ENCODE measurements around the gene ATAT1. TPM values are rescaled to one million over a fixed set of nuclear protein-coding genes. Genes with fewer than 3 reads are reported as not detected.

ATAT1 gene
- total and polyA plus RNA-seq, 2 experiments from 2014 or later = 12.8 to 23.0 TPM

DNA sequence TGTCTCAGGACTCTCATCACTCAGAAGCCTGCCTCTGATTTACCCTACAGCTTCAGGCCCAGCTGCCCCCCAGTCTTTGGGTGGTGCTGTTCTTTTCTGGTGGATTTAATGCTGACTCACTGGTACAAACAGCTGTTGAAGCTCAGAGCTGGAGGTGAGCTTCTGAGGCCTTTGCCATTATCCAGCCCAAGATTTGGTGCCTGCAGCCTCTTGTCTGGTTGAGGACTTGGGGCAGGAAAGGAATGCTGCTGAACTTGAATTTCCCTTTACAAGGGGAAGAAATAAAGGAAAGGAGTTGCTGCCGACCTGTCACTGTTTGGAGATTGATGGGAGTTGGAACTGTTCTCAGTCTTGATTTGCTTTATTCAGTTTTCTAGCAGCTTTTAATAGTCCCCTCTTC lies 35.7 kb upstream of the ATAT1 start:
- Histone ChIP-seq H3F3A (replicated peaks; ENCODE audit: low read depth) (peaks cover 18% of the 10 kb centered on the region; the same call in 1 of the 2 replicates), H3K4me2 (no peak overlapping the region), H4K20me1 (replicated peaks; ENCODE audit: insufficient read depth) (peaks cover 33% of the 10 kb centered on the region; the same call in 1 of the 2 replicates), H2AFZ (no peak overlapping the region), H3K4me1 (ENCODE audit: insufficient read depth) (no peaks in the 10 kb centered on the region), H3K4me3 (no peak overlapping the region), H3K36me3 (ENCODE audit: insufficient read depth) (peaks cover 50% of the 10 kb centered on the region), H3K27ac (ENCODE audit: low read depth) (no peak overlapping the region), H3K9me2 (ENCODE audit: insufficient read depth) (no peaks in the 10 kb centered on the region), H3K27me3 (ENCODE audit: insufficient read depth) (no peaks in the 10 kb centered on the region), H3K79me2 (replicated peaks; ENCODE audit: insufficient read depth) (peaks cover 13% of the 10 kb centered on the region)
- Mint-ChIP-seq H3K9me3 (no peaks in the 10 kb centered on the region), H3K4me3 (no peak overlapping the region), H3K27ac (peak overlapping the region; percentile 82), H3K36me3 (ENCODE audit: low read depth) (peaks cover 87% of the 10 kb centered on the region), H3K27me3 (ENCODE audit: insufficient read depth, low read depth, poor library complexity) (peaks cover 3% of the 10 kb centered on the region), H3K4me1 (no peaks in the 10 kb centered on the region)
- DNase-seq (ENCODE audit: low spot score) (no peak), ATAC-seq (no peak)
- TF ChIP-seq ETS1 (IDR thresholded peaks at IDR 0.05) = no peak

DNA sequence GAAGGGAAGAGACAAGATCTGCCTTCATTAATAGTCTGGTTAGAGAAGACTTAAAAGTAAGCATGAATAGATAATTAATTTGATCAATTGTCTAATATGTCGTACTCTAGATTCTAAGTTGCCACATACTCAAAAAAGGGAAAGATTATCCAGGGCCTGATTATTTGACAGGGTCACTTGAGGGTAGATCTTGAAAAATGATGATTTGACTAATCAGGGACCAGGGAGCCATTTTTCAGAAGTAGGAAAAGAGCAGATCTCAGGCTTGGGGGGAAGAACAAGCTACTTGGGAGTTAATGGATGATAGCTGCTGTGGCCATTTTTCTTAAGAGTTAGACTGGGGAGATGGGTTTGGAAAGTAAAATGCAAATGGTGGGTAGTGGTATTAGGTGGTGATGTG lies 34.4 kb upstream of the ATAT1 start:
- DNase-seq (ENCODE audit: low spot score) = no peak
- peaks cover 13% of the 10 kb centered on the region for H3K79me2 ChIP-seq (replicated peaks; ENCODE audit: insufficient read depth)
- Mint-ChIP-seq H3K4me3 (no peak overlapping the region), H3K9me3 (no peaks in the 10 kb centered on the region), H3K27ac (no peak overlapping the region), H3K4me1 (no peaks in the 10 kb centered on the region), H3K36me3 (ENCODE audit: low read depth) (peaks cover 75% of the 10 kb centered on the region), H3K27me3 (ENCODE audit: insufficient read depth, low read depth, poor library complexity) (peaks cover 3% of the 10 kb centered on the region)
- no peak overlapping the region for H3K4me2 ChIP-seq
- no peak overlapping the region for H3K27ac ChIP-seq (ENCODE audit: low read depth)
- peaks cover 33% of the 10 kb centered on the region; the same call in 1 of the 2 replicates for H4K20me1 ChIP-seq (replicated peaks; ENCODE audit: insufficient read depth)
- H3F3A ChIP-seq (replicated peaks; ENCODE audit: low read depth) = peaks cover 27% of the 10 kb centered on the region
- no peaks in the 10 kb centered on the region for H3K4me1 ChIP-seq (ENCODE audit: insufficient read depth)
- no peak overlapping the region for H2AFZ ChIP-seq
- H3K4me3 ChIP-seq = no peak overlapping the region
- H3K36me3 ChIP-seq (ENCODE audit: insufficient read depth) = peaks cover 37% of the 10 kb centered on the region
- no peaks in the 10 kb centered on the region for H3K9me2 ChIP-seq (ENCODE audit: insufficient read depth)
- no peaks in the 10 kb centered on the region for H3K27me3 ChIP-seq (ENCODE audit: insufficient read depth)
- no peak for ATAC-seq
- TF ChIP-seq, protein P1, sequence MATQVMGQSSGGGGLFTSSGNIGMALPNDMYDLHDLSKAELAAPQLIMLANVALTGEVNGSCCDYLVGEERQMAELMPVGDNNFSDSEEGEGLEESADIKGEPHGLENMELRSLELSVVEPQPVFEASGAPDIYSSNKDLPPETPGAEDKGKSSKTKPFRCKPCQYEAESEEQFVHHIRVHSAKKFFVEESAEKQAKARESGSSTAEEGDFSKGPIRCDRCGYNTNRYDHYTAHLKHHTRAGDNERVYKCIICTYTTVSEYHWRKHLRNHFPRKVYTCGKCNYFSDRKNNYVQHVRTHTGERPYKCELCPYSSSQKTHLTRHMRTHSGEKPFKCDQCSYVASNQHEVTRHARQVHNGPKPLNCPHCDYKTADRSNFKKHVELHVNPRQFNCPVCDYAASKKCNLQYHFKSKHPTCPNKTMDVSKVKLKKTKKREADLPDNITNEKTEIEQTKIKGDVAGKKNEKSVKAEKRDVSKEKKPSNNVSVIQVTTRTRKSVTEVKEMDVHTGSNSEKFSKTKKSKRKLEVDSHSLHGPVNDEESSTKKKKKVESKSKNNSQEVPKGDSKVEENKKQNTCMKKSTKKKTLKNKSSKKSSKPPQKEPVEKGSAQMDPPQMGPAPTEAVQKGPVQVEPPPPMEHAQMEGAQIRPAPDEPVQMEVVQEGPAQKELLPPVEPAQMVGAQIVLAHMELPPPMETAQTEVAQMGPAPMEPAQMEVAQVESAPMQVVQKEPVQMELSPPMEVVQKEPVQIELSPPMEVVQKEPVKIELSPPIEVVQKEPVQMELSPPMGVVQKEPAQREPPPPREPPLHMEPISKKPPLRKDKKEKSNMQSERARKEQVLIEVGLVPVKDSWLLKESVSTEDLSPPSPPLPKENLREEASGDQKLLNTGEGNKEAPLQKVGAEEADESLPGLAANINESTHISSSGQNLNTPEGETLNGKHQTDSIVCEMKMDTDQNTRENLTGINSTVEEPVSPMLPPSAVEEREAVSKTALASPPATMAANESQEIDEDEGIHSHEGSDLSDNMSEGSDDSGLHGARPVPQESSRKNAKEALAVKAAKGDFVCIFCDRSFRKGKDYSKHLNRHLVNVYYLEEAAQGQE (IDR thresholded peaks at IDR 0.05; ENCODE audit: unreplicated experiment) = no peak
- no peak for TF ChIP-seq JUNB (IDR thresholded peaks at IDR 0.05; ENCODE audit: unreplicated experiment)
- no peak for TF ChIP-seq ZNF114 (CRISPR knock-in tag; IDR thresholded peaks at IDR 0.05)
- TF ChIP-seq ZNF462 (CRISPR knock-in tag; IDR thresholded peaks at IDR 0.05) = no peak
- no peak for TF ChIP-seq EZH2 (IDR thresholded peaks at IDR 0.05; ENCODE audit: low read depth, unreplicated experiment)
- TF ChIP-seq NANOG (IDR thresholded peaks at IDR 0.05; ENCODE audit: borderline replicate concordance) = no peak
- TF ChIP-seq EZH2phosphoT487 (IDR thresholded peaks at IDR 0.05; ENCODE audit: unreplicated experiment) = no peak
- no peak for TF ChIP-seq STAT1 (IDR thresholded peaks at IDR 0.05; ENCODE audit: unreplicated experiment)
- TF ChIP-seq, protein P2, sequence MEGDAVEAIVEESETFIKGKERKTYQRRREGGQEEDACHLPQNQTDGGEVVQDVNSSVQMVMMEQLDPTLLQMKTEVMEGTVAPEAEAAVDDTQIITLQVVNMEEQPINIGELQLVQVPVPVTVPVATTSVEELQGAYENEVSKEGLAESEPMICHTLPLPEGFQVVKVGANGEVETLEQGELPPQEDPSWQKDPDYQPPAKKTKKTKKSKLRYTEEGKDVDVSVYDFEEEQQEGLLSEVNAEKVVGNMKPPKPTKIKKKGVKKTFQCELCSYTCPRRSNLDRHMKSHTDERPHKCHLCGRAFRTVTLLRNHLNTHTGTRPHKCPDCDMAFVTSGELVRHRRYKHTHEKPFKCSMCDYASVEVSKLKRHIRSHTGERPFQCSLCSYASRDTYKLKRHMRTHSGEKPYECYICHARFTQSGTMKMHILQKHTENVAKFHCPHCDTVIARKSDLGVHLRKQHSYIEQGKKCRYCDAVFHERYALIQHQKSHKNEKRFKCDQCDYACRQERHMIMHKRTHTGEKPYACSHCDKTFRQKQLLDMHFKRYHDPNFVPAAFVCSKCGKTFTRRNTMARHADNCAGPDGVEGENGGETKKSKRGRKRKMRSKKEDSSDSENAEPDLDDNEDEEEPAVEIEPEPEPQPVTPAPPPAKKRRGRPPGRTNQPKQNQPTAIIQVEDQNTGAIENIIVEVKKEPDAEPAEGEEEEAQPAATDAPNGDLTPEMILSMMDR (conservative IDR thresholded peaks at IDR 0.05; ENCODE audit: low read depth in 2 of 2) = no peak
